HFFc6 (cell line): Measurements from ENCODE around the gene GPR151. TPM values are rescaled to one million over a fixed set of nuclear protein-coding genes. Genes with fewer than 3 reads are reported as not detected.

ENCODE experiments used
- DNase-seq: peaks from one replicate; pipeline ENCODE4 v3.0.0-alpha.2; 2018
- H3K27ac Mint-ChIP-seq: 2 replicates; pipeline ENCODE4 v1.8.0; 2020; ENCODE audit warnings: mild to moderate bottlenecking, mixed read lengths
- H3K27me3 Mint-ChIP-seq: 2 replicates; pipeline ENCODE4 v1.8.0; 2021; ENCODE audit warnings: mild to moderate bottlenecking, moderate library complexity, mixed read lengths; ENCODE audit not compliant: insufficient read depth
- H3K36me3 Mint-ChIP-seq: 2 replicates; pipeline ENCODE4 v1.8.0; 2021; ENCODE audit warnings: low read depth, mixed read lengths
- H3K4me1 Mint-ChIP-seq: 2 replicates; pipeline ENCODE4 v1.8.0; 2020; ENCODE audit warnings: low read depth, mixed read lengths
- H3K4me3 Mint-ChIP-seq: 2 replicates; pipeline ENCODE4 v1.8.0; 2020; ENCODE audit warnings: mild to moderate bottlenecking, moderate library complexity, mixed read lengths
- H3K9me3 Mint-ChIP-seq: 2 replicates; pipeline ENCODE4 v1.8.0; 2020; ENCODE audit warnings: mild to moderate bottlenecking, mixed read lengths
- CTCF ChIP-seq: fragments of 200-600 bp; sonication (generic); IDR thresholded peaks from 2 replicates; pipeline ENCODE4 v1.5.0; 2021; ENCODE audit warnings: antibody characterized with exemption, mild to moderate bottlenecking
- total RNA-seq, 6 experiments: library from RNA; stranded (reverse); fragmentation: NEBNext Ultra II Directional; extraction: Animal tissue kit (Norgen Biotek cat#: 25700); gene quantifications; 2 replicates in 1 of 6; 3 replicates in 5 of 6; pipeline ENCODE4 v1.2.3, GENCODE V29; 2021

The GPR151 gene
- total RNA-seq, 6 experiments from 2014 or later, result not detected

- no peaks in the 10 kb centered on the region for H3K27me3 Mint-ChIP-seq
- H3K4me1 Mint-ChIP-seq, result no peaks in the 10 kb centered on the region; the same call in 1 of the 2 replicates
- TF ChIP-seq CTCF, result no peak
- H3K9me3 Mint-ChIP-seq, result no peaks in the 10 kb centered on the region
- no peak overlapping the region for H3K27ac Mint-ChIP-seq
- DNase-seq, result peak; percentile 6
- H3K36me3 Mint-ChIP-seq, result peaks cover 27% of the 10 kb centered on the region
- no peak overlapping the region for H3K4me3 Mint-ChIP-seq
These were observed 5.3 kb downstream of the GPR151 start for GRCh38 chr5:146510559-146511125.

DNA sequence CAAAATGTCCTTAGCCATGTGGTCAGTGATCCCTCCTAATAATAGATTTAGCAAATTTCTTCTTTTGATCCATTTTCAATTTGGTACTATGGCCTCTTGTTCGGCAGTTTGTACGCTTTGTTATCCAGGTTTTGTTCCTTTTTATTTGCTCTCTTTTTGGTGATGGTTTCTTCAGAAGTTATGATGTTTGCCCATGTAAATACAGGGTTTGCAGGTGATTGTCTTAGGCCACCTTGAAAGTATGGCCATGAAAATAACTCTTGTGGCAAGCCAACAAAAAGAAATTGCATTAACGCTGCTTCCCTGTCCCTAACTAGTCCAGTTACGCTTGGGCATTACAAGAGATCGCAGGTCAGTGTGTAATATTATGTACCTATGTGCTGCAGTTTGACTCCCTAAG is 8.6 kb downstream of the GPR151 start:
- DNase-seq, result no peak
- TF ChIP-seq CTCF, result no peak
- no peaks in the 10 kb centered on the region for H3K9me3 Mint-ChIP-seq
- no peak overlapping the region for H3K27ac Mint-ChIP-seq
- H3K27me3 Mint-ChIP-seq, result no peaks in the 10 kb centered on the region
- peaks cover 46% of the 10 kb centered on the region for H3K36me3 Mint-ChIP-seq
- H3K4me3 Mint-ChIP-seq, result no peak overlapping the region
- H3K4me1 Mint-ChIP-seq, result no peaks in the 10 kb centered on the region

GRCh38 chr5:146499680-146500079 is 16.3 kb downstream of the GPR151 start:
- DNase-seq, result no peak
- H3K9me3 Mint-ChIP-seq, result no peaks in the 10 kb centered on the region
- H3K27me3 Mint-ChIP-seq, result no peaks in the 10 kb centered on the region
- H3K4me1 Mint-ChIP-seq, result no peaks in the 10 kb centered on the region
- no peak overlapping the region for H3K27ac Mint-ChIP-seq
- no peak for TF ChIP-seq CTCF
- no peak overlapping the region for H3K4me3 Mint-ChIP-seq
- H3K36me3 Mint-ChIP-seq, result peaks cover 13% of the 10 kb centered on the region

- Mint-ChIP-seq H3K36me3 (peaks cover 13% of the 10 kb centered on the region; the same call in 1 of the 2 replicates), H3K27me3 (no peaks in the 10 kb centered on the region), H3K4me1 (no peaks in the 10 kb centered on the region), H3K27ac (no peak overlapping the region), H3K4me3 (no peak overlapping the region), H3K9me3 (no peaks in the 10 kb centered on the region)
- DNase-seq, result no peak
- no peak for TF ChIP-seq CTCF
These were observed 21.3 kb downstream of the GPR151 start for GRCh38 chr5:146494656-146495055.

DNA sequence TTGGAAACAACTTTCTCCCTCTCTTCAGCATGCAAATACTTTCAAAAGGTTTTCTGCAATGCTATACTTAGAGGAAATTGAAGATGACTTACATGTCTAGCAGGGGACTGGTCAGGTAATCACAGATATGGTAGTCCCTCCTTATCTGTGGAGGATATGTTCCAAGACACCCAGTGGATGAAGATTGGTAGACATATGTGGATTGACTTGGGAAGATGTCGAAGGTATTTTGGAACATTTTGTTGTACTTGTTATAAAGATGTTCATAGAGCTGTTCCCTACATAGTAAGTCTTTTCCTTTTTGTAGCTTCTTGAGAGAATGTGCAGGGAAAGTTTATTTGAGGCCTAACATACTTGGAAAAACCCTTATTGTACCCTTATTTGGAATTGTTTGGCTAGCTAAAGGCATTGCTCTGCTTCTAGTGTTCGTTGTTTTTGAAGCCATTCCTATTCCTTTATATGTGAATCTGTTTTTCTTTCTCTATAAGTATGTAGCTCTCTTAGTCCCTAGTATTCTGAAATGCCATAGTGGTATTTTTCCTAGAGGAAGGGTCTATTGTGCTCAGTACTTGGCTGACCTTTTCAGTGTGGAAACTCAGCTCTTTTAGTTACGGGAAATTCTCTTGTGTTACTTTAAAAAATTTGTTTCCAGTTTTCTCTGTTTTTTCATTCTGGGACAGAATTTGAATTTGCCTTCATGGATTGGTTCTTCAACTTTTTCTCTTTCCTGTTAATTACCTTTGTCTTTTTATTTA is 25.7 kb downstream of the GPR151 start:
- no peak for TF ChIP-seq CTCF
- H3K4me3 Mint-ChIP-seq, result no peak overlapping the region
- H3K36me3 Mint-ChIP-seq, result peaks cover 39% of the 10 kb centered on the region
- H3K9me3 Mint-ChIP-seq, result no peaks in the 10 kb centered on the region
- H3K4me1 Mint-ChIP-seq, result no peaks in the 10 kb centered on the region
- no peak for DNase-seq
- H3K27me3 Mint-ChIP-seq, result no peaks in the 10 kb centered on the region
- no peak overlapping the region for H3K27ac Mint-ChIP-seq
